BJ (cell line): ENCODE results near the gene P4HA1. TPM values are rescaled to one million over a fixed set of nuclear protein-coding genes. Genes with fewer than 3 reads are reported as not detected.
A peak's percentile ranks its signal among the peaks of the same experiment; 100 is the strongest.

Experiments
- CTCF ChIA-PET: fragments of 350-600 bp; formaldehyde crosslinking; extraction: SDS; loops from one replicate; lab custom pipeline; 2021; ENCODE audit warnings: antibody characterized with exemption, inconsistent platforms; lab: Yijun Ruan, JAX
- POLR2A ChIA-PET: fragments of 300-600 bp; sonication (Branson Sonifier 250); formaldehyde crosslinking; extraction: SDS; loops from one replicate; lab custom pipeline; 2021; ENCODE audit warnings: antibody characterized with exemption; lab: Charles Lee
- DNase-seq: peaks from one replicate; pipeline ENCODE4 v3.0.0-alpha.2; 2011; ENCODE audit warnings: low read depth
- H3K27me3 ChIP-seq: 2 replicates; pipeline ENCODE4 v1.6.0; 2011; ENCODE audit warnings: low read length; ENCODE audit not compliant: control insufficient read depth, insufficient read depth
- H3K36me3 ChIP-seq: 2 replicates; pipeline ENCODE4 v1.5.1; 2011; ENCODE audit warnings: low read length; ENCODE audit not compliant: control insufficient read depth, insufficient read depth
- H3K4me3 ChIP-seq: 2 replicates; pipeline ENCODE4 v1.5.1; 2011; ENCODE audit warnings: low read depth, mild to moderate bottlenecking, control low read depth, low read length
- polyA plus RNA-seq: library from polyadenylated mRNA; depleted of rRNA; stranded (reverse); fragments of >200 nt; gene quantifications from 2 replicates; pipeline ENCODE4 v1.2.3, GENCODE V29; 2011
- TF ChIP-seq, protein P1 (sequence below): IDR thresholded peaks from 2 replicates; pipeline ENCODE4 v1.5.1; 2011; ENCODE audit warnings: low read depth, mild to moderate bottlenecking, control low read depth, inconsistent platforms, low read length, moderate library complexity; ENCODE audit not compliant: insufficient read depth

The P4HA1 gene
- polyA plus RNA-seq, 1 experiment: 91.7 TPM

DNA sequence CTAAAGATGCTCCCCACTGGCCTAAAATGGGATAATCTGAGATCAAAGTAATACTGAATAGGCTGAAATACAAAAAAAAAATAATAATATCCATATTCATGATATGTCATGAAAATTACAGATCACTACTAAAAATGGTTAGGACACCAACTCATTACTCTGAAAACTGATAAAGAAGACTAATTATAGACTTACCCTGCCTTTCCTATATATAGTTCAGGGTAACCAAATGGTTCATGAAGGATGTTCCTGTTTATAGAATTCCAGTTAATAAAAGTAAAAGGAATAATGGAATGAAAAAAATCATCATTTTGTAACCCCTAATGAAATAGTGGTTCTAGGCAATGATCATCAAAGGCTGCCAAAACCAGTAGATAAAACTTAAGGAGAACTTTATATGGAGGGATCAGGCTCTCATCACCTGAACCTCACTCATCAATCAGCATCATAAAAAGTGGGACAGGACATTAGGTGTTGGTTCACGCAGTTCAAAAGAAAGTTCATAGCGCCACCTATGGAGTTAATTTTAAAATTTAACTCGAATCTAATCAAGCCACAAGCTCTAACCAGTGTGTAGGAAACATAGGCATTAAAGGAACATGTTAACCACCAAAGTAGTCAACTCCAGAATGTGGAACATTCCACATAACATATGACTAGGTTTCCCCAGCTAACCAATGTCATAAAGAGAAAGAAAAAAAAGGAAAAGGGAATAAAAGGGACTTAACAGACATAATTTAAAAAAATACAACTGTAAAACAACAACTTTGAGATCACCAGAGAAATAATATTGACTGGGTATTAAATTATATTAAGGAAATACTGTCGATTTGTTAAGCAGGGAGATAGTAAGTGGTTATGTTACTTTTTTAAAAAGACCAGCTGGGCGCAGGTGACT, 35.7 kb downstream of the P4HA1 start:
- TF ChIP-seq, protein P1, sequence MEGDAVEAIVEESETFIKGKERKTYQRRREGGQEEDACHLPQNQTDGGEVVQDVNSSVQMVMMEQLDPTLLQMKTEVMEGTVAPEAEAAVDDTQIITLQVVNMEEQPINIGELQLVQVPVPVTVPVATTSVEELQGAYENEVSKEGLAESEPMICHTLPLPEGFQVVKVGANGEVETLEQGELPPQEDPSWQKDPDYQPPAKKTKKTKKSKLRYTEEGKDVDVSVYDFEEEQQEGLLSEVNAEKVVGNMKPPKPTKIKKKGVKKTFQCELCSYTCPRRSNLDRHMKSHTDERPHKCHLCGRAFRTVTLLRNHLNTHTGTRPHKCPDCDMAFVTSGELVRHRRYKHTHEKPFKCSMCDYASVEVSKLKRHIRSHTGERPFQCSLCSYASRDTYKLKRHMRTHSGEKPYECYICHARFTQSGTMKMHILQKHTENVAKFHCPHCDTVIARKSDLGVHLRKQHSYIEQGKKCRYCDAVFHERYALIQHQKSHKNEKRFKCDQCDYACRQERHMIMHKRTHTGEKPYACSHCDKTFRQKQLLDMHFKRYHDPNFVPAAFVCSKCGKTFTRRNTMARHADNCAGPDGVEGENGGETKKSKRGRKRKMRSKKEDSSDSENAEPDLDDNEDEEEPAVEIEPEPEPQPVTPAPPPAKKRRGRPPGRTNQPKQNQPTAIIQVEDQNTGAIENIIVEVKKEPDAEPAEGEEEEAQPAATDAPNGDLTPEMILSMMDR: peak; percentile 38; the same call in 1 of the 2 replicates
- ChIA-PET CTCF (interaction anchor here (0.6 to 2.4 kb wide), 8 partner anchors 9 to 696 kb away, joined by 3 to 8 read pairs (median 4); no protein-coding TSS in a partner anchor), POLR2A (no interaction called here)
- Histone ChIP-seq H3K36me3 (peaks cover 7% of the 10 kb centered on the region), H3K27me3 (no peaks in the 10 kb centered on the region), H3K4me3 (no peak overlapping the region)
- DNase-seq: no peak

DNA sequence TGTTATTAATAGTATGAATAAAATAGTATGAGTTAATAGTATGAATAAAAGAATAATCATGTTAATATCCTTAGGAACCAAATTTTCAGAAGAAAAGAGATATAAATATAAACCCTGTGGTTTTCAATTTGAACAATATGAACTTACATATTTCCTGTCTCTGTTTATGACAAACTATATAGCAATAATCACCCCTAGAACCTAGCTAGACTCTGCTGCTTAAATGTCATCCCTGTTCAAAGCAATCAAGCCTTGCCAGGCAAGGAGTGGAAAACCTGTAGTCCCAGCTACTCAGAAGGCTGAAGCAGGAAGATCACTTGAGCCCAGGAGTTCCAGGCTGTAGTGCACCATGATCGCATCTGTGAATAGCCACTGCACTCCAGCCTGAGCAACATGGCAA, 36.5 kb downstream of the P4HA1 start:
- POLR2A ChIA-PET: no interaction called here

DNA sequence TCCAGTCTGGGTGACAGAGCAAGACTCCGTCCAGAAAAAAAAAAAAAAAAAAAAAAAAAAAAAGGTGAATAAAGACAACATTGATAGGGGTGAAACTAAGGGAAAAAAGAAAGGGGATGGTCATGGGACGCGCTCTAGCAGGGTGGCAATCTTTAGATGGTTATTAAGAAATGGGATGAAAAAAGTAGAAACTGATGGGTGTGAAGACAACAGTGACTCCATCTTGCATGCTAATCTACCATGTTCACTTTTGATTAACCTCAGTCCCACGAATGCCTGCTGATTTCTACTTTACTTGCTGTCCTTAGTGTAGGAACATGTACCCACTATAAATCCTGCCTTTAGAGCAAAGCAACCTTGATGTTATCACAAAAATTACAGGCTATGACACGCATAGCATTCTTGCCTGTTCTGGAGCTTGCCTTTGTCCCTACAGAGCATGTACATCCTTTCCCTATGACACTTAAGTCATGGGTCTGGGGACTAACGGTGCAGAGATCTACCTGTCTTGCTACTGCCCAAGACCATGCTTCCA, 38.5 kb downstream of the P4HA1 start:
- Histone ChIP-seq H3K36me3 (peaks cover 4% of the 10 kb centered on the region), H3K27me3 (no peaks in the 10 kb centered on the region), H3K4me3 (no peak overlapping the region)
- DNase-seq: no peak
- ChIA-PET POLR2A (no interaction called here), CTCF (interaction anchor here (1.2 to 1.6 kb wide), 2 partner anchors 10 kb away, joined by 3 read pairs; no protein-coding TSS in a partner anchor)
- TF ChIP-seq, protein P1: no peak

More for the DNA sequence above, 36.5 kb downstream of the P4HA1 start:
- peaks cover 7% of the 10 kb centered on the region for H3K36me3 ChIP-seq
- TF ChIP-seq, protein P1: no peak
- H3K4me3 ChIP-seq: no peak overlapping the region
- no peaks in the 10 kb centered on the region for H3K27me3 ChIP-seq
- CTCF ChIA-PET: interaction anchor here (0.6 to 2.4 kb wide), 4 partner anchors 9 to 1837 kb away, joined by 3 to 8 read pairs (median 4); no protein-coding TSS in a partner anchor
- no peak for DNase-seq

DNA sequence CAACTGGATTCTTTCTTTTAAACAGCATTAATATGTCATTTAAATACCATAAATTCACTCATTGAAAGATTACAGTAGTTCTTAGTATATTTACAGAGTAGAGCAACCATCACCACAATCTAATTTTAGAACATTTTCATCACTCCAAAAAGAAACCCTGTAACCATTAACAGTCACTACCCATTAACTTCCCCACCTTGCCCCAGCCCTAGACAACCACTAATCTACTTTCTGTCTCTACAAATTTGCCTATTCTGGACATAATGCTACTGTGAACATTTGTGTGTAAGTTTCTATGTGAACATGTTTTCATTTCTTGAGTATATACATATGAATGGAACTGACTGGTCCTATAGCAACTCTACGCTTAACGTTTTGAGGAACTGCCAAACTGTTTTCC, 42.4 kb downstream of the P4HA1 start:
- TF ChIP-seq, protein P1: no peak
- no peak overlapping the region for H3K4me3 ChIP-seq
- no peak for DNase-seq
- CTCF ChIA-PET: no interaction called here
- peaks cover 1% of the 10 kb centered on the region; the same call in 1 of the 2 replicates for H3K36me3 ChIP-seq
- POLR2A ChIA-PET: no interaction called here
- no peaks in the 10 kb centered on the region for H3K27me3 ChIP-seq

DNA sequence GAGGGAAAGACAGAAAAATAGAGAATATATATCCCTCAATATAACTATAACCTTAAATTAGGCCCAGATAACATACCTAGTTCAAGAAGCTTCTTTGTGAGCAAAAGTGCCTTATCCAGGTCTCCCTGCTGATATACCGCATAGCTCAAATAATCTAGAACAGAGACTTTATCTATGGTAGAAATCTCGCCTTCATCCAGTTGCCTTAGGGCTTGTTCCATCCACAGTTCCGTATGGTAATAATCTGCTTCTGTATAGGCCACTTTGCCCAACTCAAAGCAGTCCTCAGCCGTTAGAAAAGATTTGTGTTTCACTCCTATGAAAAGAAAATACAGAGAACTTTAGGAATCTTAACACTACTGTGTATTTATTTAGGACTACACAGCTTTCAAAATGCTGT, 43.4 kb downstream of the P4HA1 start:
- no peak for DNase-seq
- Histone ChIP-seq H3K27me3 (no peaks in the 10 kb centered on the region), H3K36me3 (peaks cover under 1% of the 10 kb centered on the region; the same call in 1 of the 2 replicates), H3K4me3 (no peak overlapping the region)
- ChIA-PET CTCF (interaction anchor here (1.5 kb wide), 1 partner anchor 15 kb away, joined by 4 read pairs; no protein-coding TSS in a partner anchor), POLR2A (no interaction called here)
- TF ChIP-seq, protein P1: no peak
